Mammary epithelial cell (primary cell): ENCODE results near the gene MPV17L.

ENCODE experiments used
- CTCF ChIP-seq, 2 donors: IDR thresholded peaks in 1 of 2; conservative IDR thresholded peaks in 1 of 2; 2 replicates each; pipeline ENCODE4 v1.5.1; 2011 to 2012; ENCODE audit warnings: inconsistent platforms in 2 of 2, low read length in 2 of 2, mild to moderate bottlenecking in 2 of 2, control low read depth in 1 of 2, low read depth in 1 of 2; ENCODE audit not compliant: insufficient read depth in 1 of 2; ENCODE audit errors: extremely low read depth in 1 of 2
- EZH2 ChIP-seq: IDR thresholded peaks from 2 replicates; pipeline ENCODE4 v1.6.1; 2012; ENCODE audit warnings: low read length, inconsistent platforms, borderline replicate concordance

- no peak for TF ChIP-seq CTCF (conservative IDR thresholded peaks at IDR 0.05 in 1 of 2, IDR thresholded peaks at IDR 0.05 in 1 of 2; ENCODE audit: extremely low read depth in 1 of 2, insufficient read depth in 1 of 2, low read depth in 1 of 2, low read length in 2 of 2)
- TF ChIP-seq EZH2, result no peak
Observed at GRCh38 chr16:15445450-15445849, 49.9 kb downstream of the MPV17L start.
